Mesenteric fat pad (tissue), 1 donor: Measurements from ENCODE around the gene ZNF883. TPM values are rescaled to one million over a fixed set of nuclear protein-coding genes. Genes with fewer than 3 reads are reported as not detected.

Experiments
- DNase-seq: peaks from one replicate; pipeline ENCODE4 v3.0.0-alpha.2; 2020; ENCODE audit warnings: low spot score
- total RNA-seq: library from RNA; stranded (reverse); fragmentation: NEBNext Ultra II Directional; extraction: Animal tissue kit (Norgen Biotek cat#: 25700); gene quantifications from one replicate; pipeline ENCODE4 v1.2.1, GENCODE V29; 2021
- donor health status: DM: yes; HTN: yes; CAD: no.

Gene ZNF883
- total RNA-seq, 1 donor from 2014 or later = 2.5 TPM

DNA sequence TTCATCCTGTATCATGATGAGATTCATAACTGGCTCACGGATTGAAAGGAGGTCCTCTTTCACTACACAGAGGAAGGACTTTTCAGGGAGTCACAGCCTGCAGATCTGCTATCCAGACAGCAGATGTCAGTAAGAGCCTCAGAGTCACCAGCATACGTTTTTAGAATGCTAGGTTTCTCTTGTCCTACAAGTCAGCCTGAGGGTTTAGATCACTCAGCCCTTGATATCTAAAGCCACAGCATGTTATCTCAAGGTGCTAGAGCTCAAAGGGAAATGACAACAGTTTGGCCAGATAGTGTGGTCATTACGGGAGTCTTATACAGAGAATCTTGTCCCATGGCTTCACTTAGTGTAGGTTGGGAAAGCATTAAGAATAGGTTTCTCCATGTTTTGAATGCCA lies 90.4 kb downstream of the ZNF883 start:
- no peak for DNase-seq

DNA sequence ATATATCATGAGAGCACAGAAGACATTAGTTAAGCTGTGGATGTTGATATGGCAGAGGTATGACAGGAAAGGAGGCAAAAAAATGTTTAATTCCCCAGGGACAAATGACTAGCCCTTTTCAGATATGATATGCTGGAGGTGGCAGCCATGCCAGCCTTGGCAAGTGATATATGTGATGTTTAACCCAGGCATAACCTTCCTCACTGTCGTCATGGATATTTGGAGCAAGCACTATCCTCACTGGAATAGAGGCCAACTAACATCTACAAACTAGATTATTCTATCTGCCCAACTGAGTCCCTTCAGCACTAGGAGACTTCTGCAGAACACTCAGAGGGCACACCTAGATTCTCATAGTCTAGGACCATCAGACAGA lies 94.0 kb downstream of the ZNF883 start:
- DNase-seq = no peak

DNA sequence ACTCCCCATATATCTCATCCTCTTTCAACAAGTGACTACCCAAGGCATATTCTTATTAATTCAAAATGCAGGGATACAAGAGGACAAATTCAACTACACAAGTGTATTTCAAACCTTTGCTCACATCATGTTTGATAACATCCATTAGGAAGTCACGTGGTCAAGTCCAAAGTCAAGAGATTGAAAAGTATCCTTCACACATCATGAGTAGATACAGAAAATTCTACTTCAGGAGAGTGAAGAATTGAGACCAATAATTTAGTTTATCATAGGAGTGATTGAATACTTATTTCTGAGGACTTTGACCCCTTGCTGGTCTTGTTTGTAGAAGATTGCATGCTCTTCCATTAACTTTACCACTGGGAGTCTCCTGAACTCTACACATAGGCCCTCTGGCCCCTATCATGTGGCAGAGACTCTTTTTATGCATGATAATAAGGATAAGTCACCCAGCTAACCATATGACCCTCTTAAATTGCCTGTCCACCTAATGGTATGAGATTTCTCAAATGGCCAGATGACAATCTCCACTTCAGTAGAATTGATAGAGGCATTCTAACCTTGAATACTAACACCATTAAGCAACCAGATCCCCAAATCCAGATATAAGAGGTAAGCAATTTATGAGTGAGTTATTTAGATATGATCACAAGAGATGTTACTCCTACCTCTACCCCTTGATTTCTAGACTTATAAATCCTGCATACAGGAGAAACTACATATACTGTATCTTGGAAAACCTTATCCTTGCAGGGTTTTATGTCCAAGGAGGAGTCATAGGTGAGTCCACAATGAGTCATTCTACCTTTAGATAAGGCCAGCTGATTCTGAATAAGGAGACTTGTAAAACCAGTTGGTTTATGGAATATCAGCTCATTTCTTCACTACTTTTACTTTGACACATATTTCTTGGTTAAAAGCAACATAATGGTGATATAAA lies 94.7 kb downstream of the ZNF883 start:
- no peak for DNase-seq

DNA sequence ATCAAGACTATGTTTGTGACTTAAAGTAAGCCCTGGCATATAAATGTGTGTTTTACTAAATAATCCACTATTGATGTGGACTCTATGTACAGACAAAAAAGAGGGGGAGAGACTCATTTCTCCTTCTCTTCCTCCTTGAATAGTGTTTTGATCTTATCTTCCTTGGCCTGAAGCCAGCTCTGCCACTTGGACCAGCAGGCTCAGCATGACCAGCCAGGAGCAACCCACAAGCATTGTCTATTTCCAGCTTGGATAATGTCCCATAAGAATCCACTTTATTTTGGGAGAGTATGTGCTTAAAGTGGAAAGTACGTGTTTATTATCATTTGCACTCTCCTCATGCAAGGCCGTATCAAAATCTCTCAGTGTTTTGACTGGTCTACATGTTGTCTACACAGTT lies 97.5 kb downstream of the ZNF883 start:
- no peak for DNase-seq

DNA sequence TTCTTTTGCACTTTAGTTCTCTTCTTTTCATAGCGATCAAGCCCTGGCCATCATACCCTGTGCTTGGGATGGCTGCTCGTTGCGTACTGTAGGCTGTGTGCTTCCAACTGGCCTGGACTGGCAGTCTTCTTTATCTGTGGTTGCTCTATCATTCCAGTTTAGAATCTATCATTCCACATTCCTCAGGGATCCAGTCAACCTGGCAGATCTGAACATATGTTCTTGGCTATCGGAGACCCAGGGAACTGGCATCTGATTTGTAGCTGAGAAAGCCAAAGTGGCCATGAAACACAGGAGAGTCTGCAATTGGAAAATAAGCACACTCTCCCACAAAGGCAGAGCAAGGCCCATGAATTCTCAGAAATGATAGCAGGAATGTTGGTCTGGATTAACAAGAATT lies 98.7 kb downstream of the ZNF883 start:
- no peak for DNase-seq

DNA sequence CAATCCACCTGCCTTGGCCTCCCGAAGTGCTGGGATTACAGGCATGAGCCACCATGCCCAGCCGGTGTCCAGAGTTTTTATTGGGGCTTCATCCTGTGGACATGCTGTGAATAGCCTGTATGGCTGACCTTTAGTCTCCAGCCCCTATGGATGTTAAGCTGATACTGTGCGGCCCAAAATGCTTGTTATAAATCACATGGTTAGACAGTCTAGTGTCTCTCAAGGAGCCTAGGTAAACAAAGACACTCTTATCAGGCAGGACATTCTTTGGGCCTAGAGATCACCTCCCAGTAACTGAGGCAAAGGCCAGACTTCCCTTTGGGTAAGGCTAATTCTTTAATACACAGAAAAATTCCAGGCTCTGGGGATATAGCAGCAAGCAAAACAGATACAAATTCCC lies 99.4 kb downstream of the ZNF883 start:
- no peak for DNase-seq

DNA sequence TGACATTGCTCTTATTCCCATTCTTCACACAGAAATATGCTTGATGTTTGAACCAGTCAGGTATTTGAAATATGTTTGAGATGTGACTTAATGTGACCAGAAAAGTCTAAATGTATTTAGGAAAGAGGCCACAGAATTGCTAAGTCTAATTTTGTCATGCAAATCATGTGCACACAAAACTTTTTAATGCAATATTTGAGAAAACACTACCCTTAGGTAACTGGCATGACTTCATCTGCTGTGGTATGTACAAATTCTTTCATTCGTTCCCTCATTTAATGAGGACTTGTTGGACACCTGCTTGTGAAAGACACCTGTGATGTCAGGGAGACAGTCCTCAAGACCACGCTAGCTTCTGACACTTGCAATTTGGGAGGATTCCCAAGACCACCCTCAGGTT lies 100.3 kb downstream of the ZNF883 start:
- no peak for DNase-seq

Other genes starting within 250 kb of the ZNF883 start
- 0.35 TPM for gene SLC46A2, start 121.3 kb downstream of the ZNF883 start, total RNA-seq
- 2.0 TPM for gene ZFP37, start 44.5 kb upstream of the ZNF883 start, total RNA-seq
- gene SLC31A2, start 138.8 kb upstream of the ZNF883 start, total RNA-seq = 62.4 TPM
- 37.3 TPM for gene FKBP15, start 209.1 kb upstream of the ZNF883 start, total RNA-seq
- 34.6 TPM for gene SLC31A1, start 209.4 kb upstream of the ZNF883 start, total RNA-seq